ENCODE data around the gene CD82.

CD82 gene

GRCh38 chr11:44575288-44575672, 9.8 kb downstream of the CD82 start:
- Histone ChIP-seq H3K4me1 (peaks cover 100% of the 10 kb centered on the region), H3K9ac (peak overlapping the region; percentile 57), H3K27me3 (no peaks in the 10 kb centered on the region)

GRCh38 chr11:44575962-44576361, 10.5 kb downstream of the CD82 start:
- H4K20me1 ChIP-seq = peaks cover 20% of the 10 kb centered on the region; the same call in 1 of the 2 replicates
- no peak overlapping the region for H3K27ac ChIP-seq
- 0 out of 2 replicates have a peak, but pooled peaks cover 3% of the 10 kb centered on the region for H3K36me3 ChIP-seq
- H3K9me3 ChIP-seq = no peaks in the 10 kb centered on the region
- no peaks in the 10 kb centered on the region for H3K27me3 ChIP-seq
- H3K9ac ChIP-seq = no peak overlapping the region
- H3K4me1 ChIP-seq = peaks cover 94% of the 10 kb centered on the region
- TF ChIP-seq Cebpa-rat (IDR thresholded peaks at IDR 0.05) = no peak
- H3K4me3 ChIP-seq = no peak overlapping the region
- H3K4me2 ChIP-seq = peak overlapping the region; percentile 99

More at GRCh38 chr11:44575288-44575672, 9.8 kb downstream of the CD82 start:
- no peak for TF ChIP-seq Cebpa-rat (IDR thresholded peaks at IDR 0.05)
- H3K4me3 ChIP-seq = no peak overlapping the region
- H3K36me3 ChIP-seq = 0 out of 2 replicates have a peak, but pooled peaks cover 3% of the 10 kb centered on the region
- H4K20me1 ChIP-seq = peaks cover 20% of the 10 kb centered on the region; the same call in 1 of the 2 replicates
- H3K9me3 ChIP-seq = no peaks in the 10 kb centered on the region
- peak overlapping the region; percentile 99 for H3K4me2 ChIP-seq
- H3K27ac ChIP-seq = 0 out of 2 replicates have a peak overlapping the region, but pooled peaks have one; percentile 82

- no peak for TF ChIP-seq Cebpa-rat (IDR thresholded peaks at IDR 0.05)
- Histone ChIP-seq H3K27ac (peak overlapping the region; percentile 5; the same call in 1 of the 2 replicates), H3K36me3 (peaks cover 3% of the 10 kb centered on the region; the same call in 1 of the 2 replicates), H3K27me3 (no peaks in the 10 kb centered on the region), H3K9me3 (no peaks in the 10 kb centered on the region), H3K4me1 (peaks cover 87% of the 10 kb centered on the region), H4K20me1 (peaks cover 26% of the 10 kb centered on the region; the same call in 1 of the 2 replicates), H3K4me2 (peak overlapping the region; percentile 99), H3K9ac (peak overlapping the region; percentile 13; the same call in 1 of the 2 replicates), H3K4me3 (no peak overlapping the region)
These were observed 11.2 kb downstream of the CD82 start for GRCh38 chr11:44576656-44577055.

- H3K4me2 ChIP-seq = peak overlapping the region; percentile 99
- peak overlapping the region; percentile 60 for H3K27ac ChIP-seq
- peaks cover 80% of the 10 kb centered on the region for H3K4me1 ChIP-seq
- peak overlapping the region; percentile 13; the same call in 1 of the 2 replicates for H3K9ac ChIP-seq
- no peak overlapping the region for H3K4me3 ChIP-seq
- H3K27me3 ChIP-seq = no peaks in the 10 kb centered on the region
- peaks cover 28% of the 10 kb centered on the region; the same call in 1 of the 2 replicates for H4K20me1 ChIP-seq
- peaks cover 9% of the 10 kb centered on the region; the same call in 1 of the 2 replicates for H3K36me3 ChIP-seq
- peaks cover under 1% of the 10 kb centered on the region; the same call in 1 of the 2 replicates for H3K9me3 ChIP-seq
- TF ChIP-seq Cebpa-rat (IDR thresholded peaks at IDR 0.05) = no peak
These were observed 11.9 kb downstream of the CD82 start for GRCh38 chr11:44577231-44577830.

GRCh38 chr11:44578279-44578678, 12.8 kb downstream of the CD82 start:
- peak overlapping the region; percentile 99 for H3K4me2 ChIP-seq
- peak overlapping the region; percentile 60 for H3K27ac ChIP-seq
- TF ChIP-seq Cebpa-rat (IDR thresholded peaks at IDR 0.05) = no peak
- H3K36me3 ChIP-seq = peaks cover 19% of the 10 kb centered on the region; the same call in 1 of the 2 replicates
- H3K27me3 ChIP-seq = no peaks in the 10 kb centered on the region
- H3K4me3 ChIP-seq = no peak overlapping the region
- H4K20me1 ChIP-seq = peaks cover 28% of the 10 kb centered on the region; the same call in 1 of the 2 replicates
- H3K4me1 ChIP-seq = peaks cover 71% of the 10 kb centered on the region
- H3K9me3 ChIP-seq = peaks cover 10% of the 10 kb centered on the region
- H3K9ac ChIP-seq = peak overlapping the region; percentile 4

GRCh38 chr11:44579302-44579761, 13.9 kb downstream of the CD82 start:
- Histone ChIP-seq H3K9me3 (peaks cover 10% of the 10 kb centered on the region), H4K20me1 (peaks cover 28% of the 10 kb centered on the region; the same call in 1 of the 2 replicates), H3K9ac (peak overlapping the region; percentile 23), H3K36me3 (peaks cover 20% of the 10 kb centered on the region; the same call in 1 of the 2 replicates), H3K4me3 (no peak overlapping the region), H3K27ac (peak overlapping the region; percentile 75), H3K4me1 (peaks cover 60% of the 10 kb centered on the region), H3K27me3 (no peaks in the 10 kb centered on the region), H3K4me2 (peak overlapping the region; percentile 99)
- TF ChIP-seq Cebpa-rat (IDR thresholded peaks at IDR 0.05) = no peak

- TF ChIP-seq Cebpa-rat (IDR thresholded peaks at IDR 0.05) = no peak
- Histone ChIP-seq H3K27ac (no peak overlapping the region), H3K4me3 (no peak overlapping the region), H3K9ac (no peak overlapping the region), H3K27me3 (no peaks in the 10 kb centered on the region), H3K9me3 (peaks cover 10% of the 10 kb centered on the region), H3K4me1 (peaks cover 46% of the 10 kb centered on the region), H3K36me3 (peaks cover 20% of the 10 kb centered on the region; the same call in 1 of the 2 replicates), H4K20me1 (peaks cover 28% of the 10 kb centered on the region; the same call in 1 of the 2 replicates), H3K4me2 (no peak overlapping the region)
These were observed 15.2 kb downstream of the CD82 start for GRCh38 chr11:44580701-44581100.

GRCh38 chr11:44581246-44581645, 15.8 kb downstream of the CD82 start:
- H3K4me2 ChIP-seq = no peak overlapping the region
- no peak for TF ChIP-seq Cebpa-rat (IDR thresholded peaks at IDR 0.05)
- peaks cover 41% of the 10 kb centered on the region for H3K4me1 ChIP-seq
- H3K9ac ChIP-seq = no peak overlapping the region
- peaks cover 16% of the 10 kb centered on the region; the same call in 1 of the 2 replicates for H3K36me3 ChIP-seq
- no peak overlapping the region for H3K4me3 ChIP-seq
- no peaks in the 10 kb centered on the region for H3K27me3 ChIP-seq
- H3K9me3 ChIP-seq = peaks cover 10% of the 10 kb centered on the region
- no peak overlapping the region for H3K27ac ChIP-seq
- H4K20me1 ChIP-seq = peaks cover 28% of the 10 kb centered on the region; the same call in 1 of the 2 replicates

GRCh38 chr11:44582641-44583352, 17.3 kb downstream of the CD82 start:
- Histone ChIP-seq H3K36me3 (peaks cover 23% of the 10 kb centered on the region; the same call in 1 of the 2 replicates), H3K4me3 (no peak overlapping the region), H3K4me2 (no peak overlapping the region), H3K9ac (no peak overlapping the region), H3K4me1 (peaks cover 25% of the 10 kb centered on the region), H3K27me3 (no peaks in the 10 kb centered on the region), H3K9me3 (peaks cover 10% of the 10 kb centered on the region), H4K20me1 (peaks cover 13% of the 10 kb centered on the region; the same call in 1 of the 2 replicates), H3K27ac (no peak overlapping the region)
- TF ChIP-seq Cebpa-rat (IDR thresholded peaks at IDR 0.05) = no peak
